ENCODE data around the gene ITLN2. TPM values are rescaled to one million over a fixed set of nuclear protein-coding genes. Genes with fewer than 3 reads are reported as not detected.

Gene ITLN2
- total and polyA plus RNA-seq, 2 of the 8 experiments (the other 6 are each of a cell fraction or from before 2014, with no cell fraction given) = 4.7 to 6.3 TPM

- Histone ChIP-seq H3K27me3 (replicated peaks in 1 of 4; ENCODE audit: control insufficient read depth in 3 of 4, extremely low read depth in 1 of 4, insufficient read depth in 3 of 4, low read length in 3 of 4) (no peaks in the 10 kb centered on the region), H3K23ac (ENCODE audit: insufficient read length) (no peak overlapping the region), H3K4me1 (replicated peaks in 1 of 4; ENCODE audit: control insufficient read depth in 3 of 4, insufficient read depth in 4 of 4, low read length in 3 of 4) (no peaks in the 10 kb centered on the region), H3K4me2 (ENCODE audit: insufficient read depth in 1 of 2, low read depth in 2 of 2, low read length in 2 of 2) (no peak overlapping the region), H2AFZ (ENCODE audit: low read length) (0 out of 2 replicates have a peak overlapping the region, but pooled peaks have one; percentile 21), H3K4ac (replicated peaks; ENCODE audit: insufficient read length, low read depth, low read length) (no peak overlapping the region), H2AK5ac (ENCODE audit: low read depth, low read length) (no peak overlapping the region), H3K79me1 (ENCODE audit: low read depth, low read length) (no peaks in the 10 kb centered on the region), H3K14ac (ENCODE audit: insufficient read length) (no peak overlapping the region), H4K8ac (ENCODE audit: extremely low read depth, insufficient read depth, low read length) (no peak overlapping the region), H3K79me2 (ENCODE audit: control insufficient read depth in 1 of 2, insufficient read depth in 2 of 2, low read length in 2 of 2) (no peaks in the 10 kb centered on the region), H2BK5ac (ENCODE audit: low read depth, low read length) (no peak overlapping the region), H3K56ac (replicated peaks; ENCODE audit: insufficient read length, low read depth, low read length) (no peak overlapping the region), H3K9ac (replicated peaks in 1 of 4; ENCODE audit: extremely low read depth in 1 of 4, low read depth in 3 of 4, low read length in 3 of 4) (no peak overlapping the region), H3K4me3 (ENCODE audit: extremely low read depth in 1 of 4, insufficient read depth in 2 of 4, low read depth in 3 of 4, low read length in 4 of 4) (no peak overlapping the region), H4K91ac (replicated peaks; ENCODE audit: insufficient read length, low read length) (no peak overlapping the region), H3K9me3 (ENCODE audit: insufficient read depth in 2 of 2, low read depth in 1 of 2, low read length in 1 of 2) (peaks cover 4 to 17% of the 10 kb centered on the region in 2 experiments; a peak in 3 of 4 replicates), H2BK120ac (replicated peaks; ENCODE audit: low read depth, low read length) (no peak overlapping the region), H2BK20ac (ENCODE audit: low read length) (no peak overlapping the region), H3K36me3 (ENCODE audit: control insufficient read depth in 2 of 4, insufficient read depth in 4 of 4, low read length in 3 of 4) (no peaks in the 10 kb centered on the region), H3K18ac (ENCODE audit: extremely low read depth, low read length) (no peak overlapping the region), H3K27ac (ENCODE audit: low read depth, low read length) (no peak overlapping the region), H2BK12ac (ENCODE audit: low read depth, low read length) (no peak overlapping the region), H4K5ac (ENCODE audit: insufficient read length, low read depth, low read length) (no peak overlapping the region), H2BK15ac (ENCODE audit: low read length) (0 out of 2 replicates have a peak overlapping the region, but pooled peaks have one; percentile 18), H3K23me2 (ENCODE audit: low read depth, low read length) (no peaks in the 10 kb centered on the region), H4K20me1 (replicated peaks in 1 of 2; ENCODE audit: control insufficient read depth in 1 of 2, insufficient read depth in 2 of 2, low read length in 2 of 2) (no peaks in the 10 kb centered on the region)
- 94% methylated on average over 12 of the region's 12 CpGs; no CpG with 5 or more reads in 1 of the 2 experiments for WGBS, 2 experiments (ENCODE audit: extremely low coverage in 1 of 2, insufficient coverage in 1 of 2, insufficient read length in 1 of 2, insufficient replicate concordance in 2 of 2, low coverage in 1 of 2, low lambda C conversion rate in 2 of 2, missing lambda C conversion rate in 1 of 2)
- ChIA-PET CTCF (ENCODE audit: partially characterized antibody) (interaction anchor here (0.7 to 1.9 kb wide), 7 partner anchors 16 to 168 kb away, joined by 3 to 12 read pairs (median 4); no protein-coding TSS in a partner anchor), POLR2A (ENCODE audit: partially characterized antibody) (interaction anchor here (0.6 kb wide), 2 partner anchors 19 to 114 kb away, joined by 3 to 4 read pairs; no protein-coding TSS in a partner anchor)
- TF ChIP-seq POLR2AphosphoS5 (IDR thresholded peaks at IDR 0.05; ENCODE audit: low read depth, low read length) (no peak), JUND (IDR thresholded peaks at IDR 0.05; ENCODE audit: low read length) (no peak)
- DNase-seq (ENCODE audit: low read depth in 1 of 2, low spot score in 2 of 2) (no peak), FAIRE-seq (no peak)
These were observed 18.9 kb downstream of the ITLN2 start for GRCh38 chr1:160935527-160936258.

Data from H1 (cell line).